GM19324 (cell line): ENCODE results near the gene NALCN.
A peak's percentile ranks its signal among the peaks of the same experiment; 100 is the strongest.

Experiments used
- ATAC-seq: cut with Tn5 transposase; IDR thresholded peaks from one replicate; pipeline ENCODE4 v1.9.1; 2021; ENCODE audit warnings: mild to moderate bottlenecking, moderate library complexity; ENCODE audit not compliant: unreplicated experiment, low FRiP score

NALCN gene

GRCh38 chr13:101144808-101145419 is 271.4 kb downstream of the NALCN start:
- no peak for ATAC-seq

DNA sequence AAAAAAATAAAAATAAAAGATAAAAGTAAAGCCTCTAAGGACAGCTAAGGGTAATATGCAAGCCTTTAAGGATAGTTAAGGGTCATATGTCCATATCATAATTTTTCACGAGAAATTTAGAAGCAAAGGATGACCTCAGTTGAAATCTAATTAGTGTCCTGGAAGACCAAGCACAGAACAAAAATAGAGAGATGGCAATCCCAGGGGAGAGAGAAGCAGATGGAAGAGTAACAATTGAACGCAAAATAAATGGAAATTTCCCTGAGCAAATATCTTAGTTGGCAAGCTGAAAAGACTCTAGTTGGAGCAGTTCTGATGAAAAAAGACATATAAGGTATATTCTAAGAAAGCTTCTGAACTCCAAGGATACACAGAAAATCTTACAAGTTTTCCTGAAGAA is 275.4 kb downstream of the NALCN start:
- no peak for ATAC-seq

GRCh38 chr13:101140087-101140770 is 276.1 kb downstream of the NALCN start:
- no peak for ATAC-seq

DNA sequence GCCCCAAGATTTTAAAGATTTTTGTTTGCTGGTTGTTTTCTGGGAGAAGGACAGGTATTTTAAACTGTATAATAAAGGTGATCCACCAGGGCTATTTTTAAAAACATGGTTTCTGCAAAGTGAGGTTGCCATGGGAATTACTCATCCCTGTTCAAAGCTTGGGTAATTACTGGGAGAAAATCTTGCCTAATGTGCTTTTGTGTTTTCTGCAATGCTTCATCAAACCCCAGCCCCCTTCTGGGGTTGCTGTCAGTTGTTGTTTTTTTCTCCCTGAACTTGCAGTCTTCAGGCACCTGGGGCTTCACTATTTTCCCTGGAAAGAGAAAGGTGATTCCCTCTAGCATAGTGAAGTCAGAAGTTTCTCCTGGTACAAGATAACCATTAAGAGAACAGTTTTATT is 277.2 kb downstream of the NALCN start:
- ATAC-seq: no peak

DNA sequence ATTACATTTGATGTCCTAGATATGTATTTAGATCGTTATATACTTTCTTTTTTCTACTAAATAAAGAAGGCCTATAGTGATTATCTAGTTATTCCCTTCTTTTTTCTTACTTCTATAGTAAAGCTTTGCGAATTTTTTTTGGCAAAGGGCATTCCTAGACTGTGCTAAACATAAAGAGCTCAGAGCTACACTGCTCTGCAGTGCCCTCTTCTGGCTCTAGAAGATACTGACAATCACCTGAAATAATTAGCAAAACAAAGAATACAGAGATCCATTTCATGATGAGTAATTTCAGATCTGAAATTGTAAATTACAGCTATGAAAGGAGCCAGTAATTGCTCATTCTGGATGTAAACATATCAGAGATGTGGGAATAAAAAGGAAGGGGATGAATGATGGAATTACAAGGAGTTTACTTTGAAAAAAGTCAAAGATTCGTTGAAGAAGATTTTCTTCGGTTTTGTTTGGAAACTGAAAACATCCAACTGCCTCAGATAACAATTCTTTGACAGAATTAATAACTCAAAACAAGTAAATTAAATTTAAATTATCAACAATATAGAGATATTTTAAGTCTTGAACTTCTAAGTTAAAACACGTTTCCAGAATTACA is 288.5 kb downstream of the NALCN start:
- peak; percentile 82 for ATAC-seq

- ATAC-seq: no peak
These were observed 293.3 kb downstream of the NALCN start for GRCh38 chr13:101123028-101123427.

- no peak for ATAC-seq
These were observed 294.7 kb downstream of the NALCN start for GRCh38 chr13:101121608-101122007.

GRCh38 chr13:101120007-101120406 is 296.3 kb downstream of the NALCN start:
- ATAC-seq: no peak

GRCh38 chr13:101116826-101117225 is 299.5 kb downstream of the NALCN start:
- no peak for ATAC-seq

DNA sequence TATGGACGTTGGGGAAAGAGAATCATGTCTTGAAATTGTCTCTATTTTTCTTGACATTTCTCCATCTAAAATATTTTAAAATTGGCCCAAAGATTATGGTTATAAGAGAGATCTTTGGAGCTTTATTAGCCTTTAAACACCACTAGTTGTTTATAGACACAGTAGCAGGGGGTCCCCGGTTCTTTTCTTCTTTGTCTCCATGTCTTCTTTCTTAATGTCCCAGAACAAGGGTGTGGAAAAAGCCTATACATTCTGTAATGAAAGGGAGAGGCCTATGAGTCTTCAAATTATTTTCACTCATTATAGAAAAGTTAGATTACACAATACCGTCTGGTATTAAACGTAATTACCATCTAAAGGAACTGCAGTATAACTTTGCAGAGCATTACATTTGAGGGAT is 300.0 kb downstream of the NALCN start:
- no peak for ATAC-seq

DNA sequence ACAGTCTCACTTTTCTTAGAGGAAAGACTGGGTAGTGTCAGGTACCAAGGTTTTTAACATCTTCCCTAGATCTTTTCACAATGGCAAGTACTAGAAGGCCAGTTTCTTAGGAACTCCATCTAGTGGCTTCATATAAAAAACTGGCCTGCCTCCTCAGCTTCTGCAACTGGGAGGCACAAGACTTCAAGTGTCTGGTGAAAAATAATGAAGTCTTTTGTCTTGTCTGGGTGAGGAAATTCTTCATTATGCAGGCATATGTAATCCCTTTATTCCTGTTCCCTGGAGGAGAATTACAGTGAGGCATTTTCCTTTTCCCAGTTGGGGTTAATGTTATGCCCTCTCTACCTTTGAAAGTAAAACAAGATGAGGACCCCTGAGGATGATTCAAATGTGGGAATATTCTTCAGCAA is 300.5 kb downstream of the NALCN start:
- no peak for ATAC-seq

DNA sequence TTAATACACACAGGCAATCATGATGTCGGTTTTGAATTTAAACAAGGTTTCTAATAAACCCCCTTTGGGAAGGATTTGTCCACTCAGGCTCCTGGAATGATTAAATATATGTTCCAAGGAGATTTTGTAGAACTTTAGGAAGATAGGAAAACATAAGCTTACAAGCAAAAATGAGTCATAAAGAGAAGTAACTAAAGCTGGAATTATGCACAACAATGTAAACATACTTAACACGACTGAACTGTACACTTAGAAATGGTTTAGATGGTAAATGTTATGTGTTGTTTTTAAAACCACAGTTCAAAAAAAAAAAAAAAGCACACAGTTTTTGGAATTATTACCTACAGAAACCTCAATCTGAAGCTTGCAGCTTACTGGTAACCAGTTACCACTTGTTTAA is 304.4 kb downstream of the NALCN start:
- no peak for ATAC-seq

GRCh38 chr13:101109005-101109404 is 307.3 kb downstream of the NALCN start:
- no peak for ATAC-seq

DNA sequence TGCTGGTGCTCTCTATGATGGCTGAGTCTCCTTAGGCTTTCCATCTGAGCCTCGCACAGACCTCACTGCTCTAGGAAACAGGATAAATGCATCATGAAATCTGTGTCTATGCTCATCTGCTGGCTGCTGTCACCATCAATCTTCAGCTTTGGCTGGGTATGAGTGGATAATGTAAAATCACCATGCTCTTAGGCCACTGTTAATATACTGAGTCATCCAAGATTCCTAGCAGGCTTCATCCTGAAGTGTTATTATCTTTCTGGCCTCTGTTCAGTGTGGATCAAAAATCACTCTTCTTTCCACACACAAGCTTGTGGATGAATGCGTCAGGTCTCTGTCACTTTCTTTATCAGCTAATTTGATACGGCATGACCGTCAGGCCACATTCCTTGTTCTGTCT is 317.4 kb downstream of the NALCN start:
- no peak for ATAC-seq

DNA sequence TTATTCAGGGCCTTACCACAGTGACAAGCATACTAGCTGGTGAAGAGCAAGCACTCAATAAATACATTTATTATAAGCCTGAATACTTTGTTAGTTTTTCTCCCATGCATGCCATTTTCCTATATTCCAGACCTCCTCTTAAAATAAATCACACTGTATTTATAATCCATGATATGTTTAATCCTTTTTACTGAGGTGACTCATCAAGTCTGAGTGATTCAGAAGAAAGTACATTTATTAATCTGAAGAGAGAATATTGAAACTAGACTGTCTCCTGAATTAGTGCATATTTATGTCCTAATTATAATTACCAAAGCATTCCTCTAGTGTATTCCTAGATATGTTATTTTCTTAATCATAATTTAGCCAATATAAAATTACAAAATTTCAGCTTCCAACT is 323.3 kb downstream of the NALCN start:
- ATAC-seq: no peak

GRCh38 chr13:101090287-101090686 is 326.0 kb downstream of the NALCN start:
- ATAC-seq: no peak

DNA sequence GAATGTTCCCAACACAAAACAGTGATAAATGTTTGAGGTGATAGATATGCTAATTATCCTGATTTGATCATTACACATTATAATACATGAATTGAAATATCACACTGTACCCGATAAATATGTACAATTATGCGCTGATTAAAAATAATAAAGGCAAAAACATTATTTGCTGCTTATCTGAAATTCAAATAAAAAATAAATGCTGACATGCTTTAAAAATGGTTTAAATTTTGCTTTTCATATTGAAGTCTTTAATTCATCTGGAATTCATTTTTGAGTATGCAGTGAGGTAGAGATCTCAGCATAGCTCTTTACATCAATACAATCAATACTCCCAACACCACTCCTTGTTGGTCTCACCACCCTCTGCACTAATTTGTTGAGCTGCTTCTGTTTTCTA is 330.8 kb downstream of the NALCN start:
- ATAC-seq: no peak

GRCh38 chr13:101082441-101082840 is 333.9 kb downstream of the NALCN start:
- no peak for ATAC-seq

DNA sequence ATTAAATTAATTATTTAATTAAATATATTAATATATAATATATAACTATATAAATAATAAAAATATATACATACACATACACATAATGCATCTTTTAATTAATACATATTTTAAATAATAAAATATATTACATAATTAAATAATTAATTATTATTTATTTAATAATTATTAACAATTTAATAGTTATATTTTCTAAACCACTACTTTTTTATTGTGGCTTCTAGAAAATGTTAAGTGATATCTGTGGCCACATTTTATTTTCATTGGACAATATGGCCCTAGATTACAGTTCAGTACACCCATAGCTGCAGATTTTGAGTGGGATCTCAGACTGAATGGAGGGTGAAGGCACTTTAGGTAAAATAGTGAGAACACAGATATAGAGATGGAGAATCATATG is 335.7 kb downstream of the NALCN start:
- ATAC-seq: no peak

- ATAC-seq: no peak
These were observed 351.0 kb downstream of the NALCN start for GRCh38 chr13:101065329-101065728.

DNA sequence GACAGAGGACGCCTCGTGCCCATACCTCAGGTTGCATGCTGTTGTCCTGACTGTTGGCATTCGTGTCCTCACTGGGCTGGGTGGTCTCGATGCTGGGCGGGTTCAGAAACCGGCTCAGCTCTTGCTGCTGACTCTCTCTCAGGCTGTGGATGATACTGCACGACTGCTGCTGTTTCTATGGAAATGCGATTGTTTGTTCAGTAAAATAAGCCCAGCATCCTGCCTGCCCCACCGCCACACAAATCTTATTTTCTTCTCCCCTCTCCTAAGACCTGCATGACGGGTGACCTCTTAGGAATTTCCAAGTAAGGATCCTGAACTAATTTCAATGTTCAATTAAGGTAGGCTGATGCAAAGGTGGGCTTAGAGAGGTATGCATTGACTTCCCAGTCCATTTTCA is 356.5 kb downstream of the NALCN start:
- ATAC-seq: no peak

DNA sequence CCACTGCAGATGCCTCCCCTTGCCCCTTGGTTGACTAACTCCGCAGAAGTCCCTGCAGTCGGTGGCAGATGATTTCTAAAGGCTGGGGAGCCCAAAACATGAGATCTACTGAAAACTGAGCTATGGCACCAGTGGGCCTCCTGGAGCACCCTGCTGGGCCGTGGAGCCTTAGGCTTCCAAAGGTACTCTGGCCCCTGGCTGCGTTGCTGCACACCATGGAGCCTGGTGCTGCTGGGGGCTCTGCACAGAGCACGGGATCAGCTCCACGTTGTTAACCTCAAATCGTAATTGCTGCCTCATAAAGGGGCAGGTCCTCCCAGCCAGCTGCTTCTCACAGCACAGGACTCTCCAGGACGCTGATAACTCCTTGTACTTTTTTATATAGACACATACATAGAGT is 357.5 kb downstream of the NALCN start:
- no peak for ATAC-seq
